Nephron (organoid): ENCODE data around the gene RING1.

Experiments used
- H3K27ac Mint-ChIP-seq, 3 experiments: 2 replicates each; pipeline ENCODE4 v1.8.0; 2020; ENCODE audit warnings: mixed read lengths in 3 of 3, mild to moderate bottlenecking in 2 of 3, moderate library complexity in 1 of 3
- H3K27me3 Mint-ChIP-seq: 2 replicates; pipeline ENCODE4 v1.8.0; 2021; ENCODE audit warnings: low read depth, mild to moderate bottlenecking, moderate library complexity, mixed read lengths
- H3K36me3 Mint-ChIP-seq: 2 replicates; pipeline ENCODE4 v1.8.0; 2020; ENCODE audit warnings: low read depth, mixed read lengths
- H3K4me1 Mint-ChIP-seq: 2 replicates; pipeline ENCODE4 v1.8.0; 2020; ENCODE audit warnings: mixed read lengths
- H3K4me3 Mint-ChIP-seq, 3 experiments: 2 replicates each; pipeline ENCODE4 v1.8.0; 2020; ENCODE audit warnings: mild to moderate bottlenecking in 3 of 3, mixed read lengths in 3 of 3, moderate library complexity in 2 of 3
- H3K9me3 Mint-ChIP-seq: 2 replicates; pipeline ENCODE4 v1.8.0; 2020; ENCODE audit warnings: mixed read lengths
- CTCF ChIP-seq, 3 experiments: fragments of 200-600 bp; sonication (generic); IDR thresholded peaks; one replicate each; pipeline ENCODE4 v1.5.0; 2021; ENCODE audit warnings: antibody characterized with exemption in 3 of 3; ENCODE audit not compliant: unreplicated experiment in 3 of 3

RING1 gene

GRCh38 chr6:33171016-33171879 is 37.1 kb upstream of the RING1 start:
- Mint-ChIP-seq H3K4me3 (no peak overlapping the region), H3K9me3 (no peaks in the 10 kb centered on the region), H3K27me3 (peaks cover 21% of the 10 kb centered on the region), H3K27ac (no peak overlapping the region), H3K4me1 (no peaks in the 10 kb centered on the region), H3K36me3 (no peaks in the 10 kb centered on the region)
- TF ChIP-seq CTCF (IDR thresholded peaks at IDR 0.05; ENCODE audit: unreplicated experiment in 3 of 3): no peak

GRCh38 chr6:33171880-33172687 is 36.2 kb upstream of the RING1 start:
- Mint-ChIP-seq H3K4me3 (no peak overlapping the region), H3K36me3 (no peaks in the 10 kb centered on the region), H3K27ac (no peak overlapping the region), H3K4me1 (no peaks in the 10 kb centered on the region), H3K9me3 (no peaks in the 10 kb centered on the region), H3K27me3 (peaks cover 21% of the 10 kb centered on the region)
- TF ChIP-seq CTCF (IDR thresholded peaks at IDR 0.05; ENCODE audit: unreplicated experiment in 3 of 3): no peak

GRCh38 chr6:33172688-33173534 is 35.4 kb upstream of the RING1 start:
- TF ChIP-seq CTCF (IDR thresholded peaks at IDR 0.05; ENCODE audit: unreplicated experiment in 3 of 3): peak in 2 of 3 experiments; percentile 13 to 39
- H3K36me3 Mint-ChIP-seq: no peaks in the 10 kb centered on the region
- no peak overlapping the region for H3K27ac Mint-ChIP-seq
- H3K9me3 Mint-ChIP-seq: no peaks in the 10 kb centered on the region
- H3K4me1 Mint-ChIP-seq: no peaks in the 10 kb centered on the region
- peak overlapping the region in 1 of 3 experiments; percentile 19 for H3K4me3 Mint-ChIP-seq
- H3K27me3 Mint-ChIP-seq: peaks cover 21% of the 10 kb centered on the region

- no peaks in the 10 kb centered on the region for H3K36me3 Mint-ChIP-seq
- no peak for TF ChIP-seq CTCF (IDR thresholded peaks at IDR 0.05; ENCODE audit: unreplicated experiment in 3 of 3)
- H3K9me3 Mint-ChIP-seq: no peaks in the 10 kb centered on the region
- no peak overlapping the region for H3K4me3 Mint-ChIP-seq
- peaks cover 18% of the 10 kb centered on the region for H3K27me3 Mint-ChIP-seq
- no peaks in the 10 kb centered on the region for H3K4me1 Mint-ChIP-seq
- no peak overlapping the region for H3K27ac Mint-ChIP-seq
Observed at GRCh38 chr6:33173535-33174180, 34.6 kb upstream of the RING1 start.

GRCh38 chr6:33174784-33175183 is 33.5 kb upstream of the RING1 start:
- TF ChIP-seq CTCF (IDR thresholded peaks at IDR 0.05; ENCODE audit: unreplicated experiment in 3 of 3): no peak
- no peaks in the 10 kb centered on the region for H3K9me3 Mint-ChIP-seq
- no peak overlapping the region for H3K4me3 Mint-ChIP-seq
- no peaks in the 10 kb centered on the region for H3K4me1 Mint-ChIP-seq
- H3K27me3 Mint-ChIP-seq: peaks cover 14% of the 10 kb centered on the region
- H3K36me3 Mint-ChIP-seq: no peaks in the 10 kb centered on the region
- H3K27ac Mint-ChIP-seq: peak overlapping the region in 1 of 3 experiments; percentile 37
